Measurements from ENCODE around the gene AP1B1.

Gene AP1B1

GRCh38 chr22:29328566-29329500 is 59.5 kb downstream of the AP1B1 start:
- no peak overlapping the region for H3K27ac ChIP-seq (ENCODE audit: low read depth in 2 of 2, low read length in 2 of 2)
- H3K36me3 ChIP-seq (ENCODE audit: control insufficient read depth in 2 of 2, insufficient read depth in 2 of 2, low read length in 2 of 2) = peaks cover 26 to 51% of the 10 kb centered on the region in 2 donors
- no peak overlapping the region for H3K9ac ChIP-seq (ENCODE audit: low read depth in 1 of 2, low read length in 2 of 2)
- H3K27me3 ChIP-seq (ENCODE audit: control insufficient read depth in 2 of 2, insufficient read depth in 2 of 2, low read length in 2 of 2) = no peaks in the 10 kb centered on the region
- H3K9me3 ChIP-seq (ENCODE audit: control insufficient read depth in 2 of 2, low read length in 2 of 2) = no peaks in the 10 kb centered on the region
- H3K4me1 ChIP-seq (ENCODE audit: control insufficient read depth in 2 of 2, insufficient read depth in 2 of 2, low read length in 2 of 2) = no peaks in the 10 kb centered on the region
- no peak overlapping the region for H3K4me3 ChIP-seq (ENCODE audit: low read length in 2 of 2)

DNA sequence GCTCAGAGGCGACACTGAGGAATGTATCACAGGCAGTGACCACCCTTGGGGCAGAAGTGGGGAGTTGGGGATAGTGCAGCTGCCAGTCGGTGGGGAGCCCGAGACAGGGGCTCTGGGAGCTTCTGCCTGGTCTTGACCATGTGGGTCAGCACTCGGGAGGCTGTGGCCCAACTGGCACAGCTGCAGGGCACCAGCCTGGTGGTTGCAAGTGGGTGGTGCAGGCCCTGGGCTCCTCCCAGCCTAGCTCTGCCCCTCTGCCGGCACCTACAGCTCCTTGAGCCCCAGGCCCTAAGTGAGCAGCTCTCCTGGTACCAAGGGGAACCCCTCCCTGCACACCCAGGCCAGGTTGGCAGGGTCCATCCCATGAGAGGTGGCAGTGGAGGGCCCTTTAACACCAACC is 60.3 kb downstream of the AP1B1 start:
- Histone ChIP-seq H3K9ac (ENCODE audit: low read depth in 1 of 2, low read length in 2 of 2) (no peak overlapping the region), H3K36me3 (ENCODE audit: control insufficient read depth in 2 of 2, insufficient read depth in 2 of 2, low read length in 2 of 2) (peaks cover 26 to 48% of the 10 kb centered on the region in 2 donors), H3K27me3 (ENCODE audit: control insufficient read depth in 2 of 2, insufficient read depth in 2 of 2, low read length in 2 of 2) (no peaks in the 10 kb centered on the region), H3K4me1 (ENCODE audit: control insufficient read depth in 2 of 2, insufficient read depth in 2 of 2, low read length in 2 of 2) (no peaks in the 10 kb centered on the region), H3K27ac (ENCODE audit: low read depth in 2 of 2, low read length in 2 of 2) (no peak overlapping the region), H3K4me3 (ENCODE audit: low read length in 2 of 2) (no peak overlapping the region), H3K9me3 (ENCODE audit: control insufficient read depth in 2 of 2, low read length in 2 of 2) (no peaks in the 10 kb centered on the region)

DNA sequence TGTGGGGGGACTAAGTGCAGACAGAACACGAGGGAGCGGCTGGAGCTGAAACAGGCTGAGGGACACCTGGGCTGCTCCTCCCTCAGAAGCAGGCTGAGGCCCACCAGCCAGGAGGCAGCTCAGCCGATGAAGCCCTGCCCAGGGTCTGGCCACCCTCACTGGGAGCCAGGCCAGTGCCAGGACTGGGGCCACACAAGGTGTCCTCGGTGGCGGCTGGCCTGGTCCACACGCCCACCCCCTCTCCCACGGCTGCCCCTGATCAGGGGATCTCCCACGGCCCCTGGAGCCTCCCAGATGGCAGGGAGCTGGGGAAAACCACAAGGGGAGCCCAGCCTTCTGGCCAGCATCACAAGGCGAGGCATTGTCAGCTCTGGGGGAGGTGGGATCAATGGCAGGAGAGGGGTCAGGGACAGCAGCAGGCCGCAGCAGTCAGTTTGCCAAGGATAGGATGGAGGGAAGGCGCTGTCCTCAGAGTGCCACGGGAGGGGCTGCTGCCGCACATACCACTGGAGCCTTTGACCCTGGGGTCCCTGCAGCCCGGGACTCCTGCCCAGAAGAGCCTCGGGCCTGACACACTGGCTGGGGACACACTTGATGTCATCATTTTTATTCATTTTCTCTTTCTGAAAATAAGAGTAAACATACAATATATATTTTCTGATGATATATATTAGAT is 61.1 kb downstream of the AP1B1 start:
- H3K4me3 ChIP-seq (ENCODE audit: low read length in 2 of 2) = no peak overlapping the region
- H3K27ac ChIP-seq (ENCODE audit: low read depth in 2 of 2, low read length in 2 of 2) = no peak overlapping the region
- H3K9ac ChIP-seq (ENCODE audit: low read depth in 1 of 2, low read length in 2 of 2) = no peak overlapping the region
- peaks cover 22 to 41% of the 10 kb centered on the region in 2 donors for H3K36me3 ChIP-seq (ENCODE audit: control insufficient read depth in 2 of 2, insufficient read depth in 2 of 2, low read length in 2 of 2)
- H3K27me3 ChIP-seq (ENCODE audit: control insufficient read depth in 2 of 2, insufficient read depth in 2 of 2, low read length in 2 of 2) = no peaks in the 10 kb centered on the region
- no peaks in the 10 kb centered on the region for H3K4me1 ChIP-seq (ENCODE audit: control insufficient read depth in 2 of 2, insufficient read depth in 2 of 2, low read length in 2 of 2)
- no peaks in the 10 kb centered on the region for H3K9me3 ChIP-seq (ENCODE audit: control insufficient read depth in 2 of 2, low read length in 2 of 2)

GRCh38 chr22:29326481-29326880 is 61.9 kb downstream of the AP1B1 start:
- Histone ChIP-seq H3K27ac (ENCODE audit: low read depth in 2 of 2, low read length in 2 of 2) (no peak overlapping the region), H3K36me3 (ENCODE audit: control insufficient read depth in 2 of 2, insufficient read depth in 2 of 2, low read length in 2 of 2) (peaks cover 22 to 37% of the 10 kb centered on the region in 2 donors)

GRCh38 chr22:29325785-29326315 is 62.5 kb downstream of the AP1B1 start:
- Histone ChIP-seq H3K4me1 (ENCODE audit: control insufficient read depth in 2 of 2, insufficient read depth in 2 of 2, low read length in 2 of 2) (no peaks in the 10 kb centered on the region), H3K9ac (ENCODE audit: low read depth in 1 of 2, low read length in 2 of 2) (no peak overlapping the region), H3K4me3 (ENCODE audit: low read length in 2 of 2) (no peak overlapping the region), H3K27me3 (ENCODE audit: control insufficient read depth in 2 of 2, insufficient read depth in 2 of 2, low read length in 2 of 2) (no peaks in the 10 kb centered on the region), H3K9me3 (ENCODE audit: control insufficient read depth in 2 of 2, low read length in 2 of 2) (no peaks in the 10 kb centered on the region), H3K27ac (ENCODE audit: low read depth in 2 of 2, low read length in 2 of 2) (no peak overlapping the region), H3K36me3 (ENCODE audit: control insufficient read depth in 2 of 2, insufficient read depth in 2 of 2, low read length in 2 of 2) (peaks cover 19 to 31% of the 10 kb centered on the region in 2 donors)

More at GRCh38 chr22:29326481-29326880, 61.9 kb downstream of the AP1B1 start:
- Histone ChIP-seq H3K9ac (ENCODE audit: low read depth in 1 of 2, low read length in 2 of 2) (no peak overlapping the region), H3K4me3 (ENCODE audit: low read length in 2 of 2) (no peak overlapping the region), H3K27me3 (ENCODE audit: control insufficient read depth in 2 of 2, insufficient read depth in 2 of 2, low read length in 2 of 2) (no peaks in the 10 kb centered on the region), H3K9me3 (ENCODE audit: control insufficient read depth in 2 of 2, low read length in 2 of 2) (no peaks in the 10 kb centered on the region), H3K4me1 (ENCODE audit: control insufficient read depth in 2 of 2, insufficient read depth in 2 of 2, low read length in 2 of 2) (no peaks in the 10 kb centered on the region)

DNA sequence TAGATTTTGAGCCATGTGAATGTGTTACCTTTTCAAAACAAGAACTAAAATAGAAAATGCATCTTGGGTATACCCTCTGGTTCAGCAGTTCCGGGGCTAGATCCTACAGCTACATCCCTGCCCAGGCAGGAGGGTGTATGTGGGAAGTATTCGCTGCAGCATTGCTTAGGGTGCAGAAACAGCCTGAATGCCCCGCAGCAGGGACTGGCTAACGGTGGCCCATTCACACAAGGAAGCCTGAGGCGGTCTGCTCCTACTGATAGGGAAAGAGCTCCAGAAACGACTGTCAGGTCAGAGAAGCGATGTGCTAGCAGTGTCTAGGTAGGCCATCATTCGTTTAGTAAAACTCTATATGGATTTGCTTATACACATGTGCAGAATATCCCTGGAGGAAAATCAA is 63.0 kb downstream of the AP1B1 start:
- no peaks in the 10 kb centered on the region for H3K27me3 ChIP-seq (ENCODE audit: control insufficient read depth in 2 of 2, insufficient read depth in 2 of 2, low read length in 2 of 2)
- H3K9me3 ChIP-seq (ENCODE audit: control insufficient read depth in 2 of 2, low read length in 2 of 2) = no peaks in the 10 kb centered on the region
- H3K4me3 ChIP-seq (ENCODE audit: low read length in 2 of 2) = no peak overlapping the region
- no peak overlapping the region for H3K27ac ChIP-seq (ENCODE audit: low read depth in 2 of 2, low read length in 2 of 2)
- peaks cover 16 to 28% of the 10 kb centered on the region in 2 donors for H3K36me3 ChIP-seq (ENCODE audit: control insufficient read depth in 2 of 2, insufficient read depth in 2 of 2, low read length in 2 of 2)
- no peaks in the 10 kb centered on the region for H3K4me1 ChIP-seq (ENCODE audit: control insufficient read depth in 2 of 2, insufficient read depth in 2 of 2, low read length in 2 of 2)
- no peak overlapping the region for H3K9ac ChIP-seq (ENCODE audit: low read depth in 1 of 2, low read length in 2 of 2)

- no peaks in the 10 kb centered on the region for H3K9me3 ChIP-seq (ENCODE audit: control insufficient read depth in 2 of 2, low read length in 2 of 2)
- no peak overlapping the region for H3K4me3 ChIP-seq (ENCODE audit: low read length in 2 of 2)
- no peaks in the 10 kb centered on the region for H3K27me3 ChIP-seq (ENCODE audit: control insufficient read depth in 2 of 2, insufficient read depth in 2 of 2, low read length in 2 of 2)
- H3K27ac ChIP-seq (ENCODE audit: low read depth in 2 of 2, low read length in 2 of 2) = no peak overlapping the region
- no peaks in the 10 kb centered on the region for H3K4me1 ChIP-seq (ENCODE audit: control insufficient read depth in 2 of 2, insufficient read depth in 2 of 2, low read length in 2 of 2)
- peaks cover 13 to 23% of the 10 kb centered on the region in 2 donors for H3K36me3 ChIP-seq (ENCODE audit: control insufficient read depth in 2 of 2, insufficient read depth in 2 of 2, low read length in 2 of 2)
- H3K9ac ChIP-seq (ENCODE audit: low read depth in 1 of 2, low read length in 2 of 2) = no peak overlapping the region
Measured at GRCh38 chr22:29323641-29324040, 64.7 kb downstream of the AP1B1 start.

DNA sequence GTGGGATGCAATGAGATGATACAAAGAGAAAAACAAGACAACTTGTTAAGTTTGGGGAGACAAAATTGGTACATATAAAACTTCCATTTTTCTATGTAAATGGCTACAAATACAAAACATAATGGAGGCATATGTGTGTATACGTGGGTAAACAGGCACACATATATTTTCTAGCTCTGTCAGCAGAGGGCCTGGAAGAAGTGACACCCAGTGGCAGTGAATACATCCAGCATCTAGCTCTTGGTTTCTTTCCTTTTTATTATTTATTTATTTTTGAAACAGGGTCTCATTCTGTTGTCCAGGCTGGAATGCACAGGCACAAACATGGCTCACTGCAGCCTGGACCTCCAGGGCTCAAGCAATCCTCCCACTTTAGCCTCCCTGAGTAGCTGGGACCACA is 67.8 kb downstream of the AP1B1 start:
- Histone ChIP-seq H3K4me1 (ENCODE audit: control insufficient read depth in 2 of 2, insufficient read depth in 2 of 2, low read length in 2 of 2) (no peaks in the 10 kb centered on the region), H3K4me3 (ENCODE audit: low read length in 2 of 2) (no peak overlapping the region), H3K27me3 (ENCODE audit: control insufficient read depth in 2 of 2, insufficient read depth in 2 of 2, low read length in 2 of 2) (peaks cover 8 to 11% of the 10 kb centered on the region in 2 donors), H3K27ac (ENCODE audit: low read depth in 2 of 2, low read length in 2 of 2) (no peak overlapping the region), H3K9me3 (ENCODE audit: control insufficient read depth in 2 of 2, low read length in 2 of 2) (no peaks in the 10 kb centered on the region), H3K9ac (ENCODE audit: low read depth in 1 of 2, low read length in 2 of 2) (no peak overlapping the region), H3K36me3 (ENCODE audit: control insufficient read depth in 2 of 2, insufficient read depth in 2 of 2, low read length in 2 of 2) (no peaks in the 10 kb centered on the region)

DNA sequence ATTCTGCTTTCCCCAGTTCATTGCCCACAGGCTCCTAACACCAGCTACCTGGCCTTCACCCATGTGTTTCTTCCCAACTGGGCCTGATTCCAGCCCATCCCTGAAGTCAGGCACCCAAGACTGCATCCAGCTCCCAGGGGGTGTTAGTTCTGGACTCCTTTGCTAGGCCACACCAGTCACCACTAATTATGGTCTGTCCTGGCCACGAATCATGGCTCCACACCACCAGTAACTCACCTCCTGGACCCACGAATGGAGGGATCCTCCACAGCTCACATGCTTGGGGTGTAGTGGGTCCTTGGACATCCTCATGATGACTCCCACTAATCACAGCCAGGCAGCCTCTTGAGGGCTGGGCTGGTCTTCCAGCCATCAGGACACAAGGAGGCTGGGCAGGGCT is 69.3 kb downstream of the AP1B1 start:
- peaks cover 14 to 16% of the 10 kb centered on the region in 2 donors for H3K27me3 ChIP-seq (ENCODE audit: control insufficient read depth in 2 of 2, insufficient read depth in 2 of 2, low read length in 2 of 2)
- no peaks in the 10 kb centered on the region for H3K36me3 ChIP-seq (ENCODE audit: control insufficient read depth in 2 of 2, insufficient read depth in 2 of 2, low read length in 2 of 2)
- H3K4me3 ChIP-seq (ENCODE audit: low read length in 2 of 2) = no peak overlapping the region
- H3K27ac ChIP-seq (ENCODE audit: low read depth in 2 of 2, low read length in 2 of 2) = no peak overlapping the region
- no peaks in the 10 kb centered on the region for H3K9me3 ChIP-seq (ENCODE audit: control insufficient read depth in 2 of 2, low read length in 2 of 2)
- H3K9ac ChIP-seq (ENCODE audit: low read depth in 1 of 2, low read length in 2 of 2) = no peak overlapping the region
- peaks cover 8 to 12% of the 10 kb centered on the region in 2 donors for H3K4me1 ChIP-seq (ENCODE audit: control insufficient read depth in 2 of 2, insufficient read depth in 2 of 2, low read length in 2 of 2)
